Measurements from ENCODE around the gene SLC6A2.
"Not testable (repeated sequence)": the region's sequence is repeated elsewhere in the genome, so short reads cannot be mapped to it uniquely, and the experiment has no call there.

The SLC6A2 gene

GRCh38 chr16:55655897-55656681 is at the start of gene SLC6A2:
SLC6A2 (plus strand) TSS chr16:55655988; CDS start chr16:55656695, 707 bp downstream.
- DNase-seq (ENCODE audit: low spot score) = no peak

- no peak for DNase-seq (ENCODE audit: low spot score)
Observed at GRCh38 chr16:55613613-55614335, 42.0 kb upstream of the SLC6A2 start.

- no peak for DNase-seq (ENCODE audit: low spot score)
Observed at GRCh38 chr16:55615071-55615470, 40.7 kb upstream of the SLC6A2 start.

GRCh38 chr16:55615670-55616069 is 40.1 kb upstream of the SLC6A2 start:
- DNase-seq (ENCODE audit: low spot score) = not testable (repeated sequence)

GRCh38 chr16:55621771-55622170 is 34.0 kb upstream of the SLC6A2 start:
- DNase-seq (ENCODE audit: low spot score) = no peak

GRCh38 chr16:55622272-55622671 is 33.5 kb upstream of the SLC6A2 start:
- DNase-seq (ENCODE audit: low spot score) = no peak

GRCh38 chr16:55622930-55623561 is 32.7 kb upstream of the SLC6A2 start:
- DNase-seq (ENCODE audit: low spot score) = no peak

- no peak for DNase-seq (ENCODE audit: low spot score)
Observed at GRCh38 chr16:55623640-55624039, 32.1 kb upstream of the SLC6A2 start.

GRCh38 chr16:55624696-55625095 is 31.1 kb upstream of the SLC6A2 start:
- no peak for DNase-seq (ENCODE audit: low spot score)

GRCh38 chr16:55625843-55626242 is 29.9 kb upstream of the SLC6A2 start:
- no peak for DNase-seq (ENCODE audit: low spot score)

- no peak for DNase-seq (ENCODE audit: low spot score)
Observed at GRCh38 chr16:55628306-55628968, 27.4 kb upstream of the SLC6A2 start.

- DNase-seq (ENCODE audit: low spot score) = no peak
Observed at GRCh38 chr16:55630774-55631173, 25.0 kb upstream of the SLC6A2 start.

GRCh38 chr16:55632259-55632658 is 23.5 kb upstream of the SLC6A2 start:
- no peak for DNase-seq (ENCODE audit: low spot score)

GRCh38 chr16:55634193-55634592 is 21.6 kb upstream of the SLC6A2 start:
- no peak for DNase-seq (ENCODE audit: low spot score)

- no peak for DNase-seq (ENCODE audit: low spot score)
Observed at GRCh38 chr16:55638256-55638655, 17.5 kb upstream of the SLC6A2 start.

- no peak for DNase-seq (ENCODE audit: low spot score)
Observed at GRCh38 chr16:55640701-55641327, 15.0 kb upstream of the SLC6A2 start.

- no peak for DNase-seq (ENCODE audit: low spot score)
Observed at GRCh38 chr16:55641430-55642056, 14.2 kb upstream of the SLC6A2 start.

GRCh38 chr16:55642611-55643010 is 13.2 kb upstream of the SLC6A2 start:
- no peak for DNase-seq (ENCODE audit: low spot score)

- no peak for DNase-seq (ENCODE audit: low spot score)
Observed at GRCh38 chr16:55643161-55643970, 12.4 kb upstream of the SLC6A2 start.

- no peak for DNase-seq (ENCODE audit: low spot score)
Observed at GRCh38 chr16:55645986-55646385, 9.8 kb upstream of the SLC6A2 start.

- DNase-seq (ENCODE audit: low spot score) = no peak
Observed at GRCh38 chr16:55647343-55647742, 8.4 kb upstream of the SLC6A2 start.
